Ishikawa (cell line): ENCODE measurements around the gene NDUFA11.
A peak's percentile ranks its signal among the peaks of the same experiment; 100 is the strongest.

Source experiments
- CEBPB ChIP-seq: IDR thresholded peaks from 2 replicates; pipeline ENCODE4 v1.6.1; 2012
- CREB1 ChIP-seq: IDR thresholded peaks from 2 replicates; pipeline ENCODE4 v1.6.1; 2012; ENCODE audit warnings: low read depth
- EGR1 ChIP-seq: IDR thresholded peaks from 2 replicates; pipeline ENCODE4 v1.6.1; 2012
- EP300 ChIP-seq: IDR thresholded peaks from 2 replicates; pipeline ENCODE4 v1.6.1; 2012; ENCODE audit warnings: borderline replicate concordance
- FOXM1 ChIP-seq: IDR thresholded peaks from 2 replicates; pipeline ENCODE4 v1.6.1; 2012; ENCODE audit warnings: low read depth, borderline replicate concordance
- MAX ChIP-seq: IDR thresholded peaks from 2 replicates; pipeline ENCODE4 v1.6.1; 2012
- NFIC ChIP-seq: IDR thresholded peaks from 2 replicates; pipeline ENCODE4 v1.6.1; 2012
- RAD21 ChIP-seq: IDR thresholded peaks from 2 replicates; pipeline ENCODE4 v1.6.1; 2012; ENCODE audit warnings: low read depth
- REST ChIP-seq: IDR thresholded peaks from 2 replicates; pipeline ENCODE4 v1.6.1; 2012; ENCODE audit warnings: low read depth, mild to moderate bottlenecking
- TAF1 ChIP-seq: IDR thresholded peaks from 2 replicates; pipeline ENCODE4 v1.6.1; 2012; ENCODE audit warnings: low read depth, mild to moderate bottlenecking
- TCF12 ChIP-seq: IDR thresholded peaks from 2 replicates; pipeline ENCODE4 v1.6.1; 2012; ENCODE audit warnings: low read depth
- TEAD4 ChIP-seq: IDR thresholded peaks from 2 replicates; pipeline ENCODE4 v1.6.1; 2012
- USF1 ChIP-seq: IDR thresholded peaks from 2 replicates; pipeline ENCODE4 v1.6.1; 2012
- YY1 ChIP-seq: IDR thresholded peaks from 2 replicates; pipeline ENCODE4 v1.6.1; 2012; ENCODE audit warnings: low read depth
- ZBTB7A ChIP-seq: IDR thresholded peaks from 2 replicates; pipeline ENCODE4 v1.6.1; 2012; ENCODE audit warnings: low read depth

Gene NDUFA11

GRCh38 chr19:5890099-5890498, 13.5 kb downstream of the NDUFA11 start:
- TF ChIP-seq MAX (no peak), USF1 (no peak), CREB1 (no peak), TAF1 (no peak), TCF12 (no peak), RAD21 (no peak), EGR1 (no peak), FOXM1 (no peak), ZBTB7A (no peak)

- TF ChIP-seq FOXM1 (no peak), USF1 (peak; percentile 75)
These were observed 14.2 kb downstream of the NDUFA11 start for GRCh38 chr19:5889288-5889971.

- TF ChIP-seq CEBPB: no peak
- no peak for TF ChIP-seq MAX
- no peak for TF ChIP-seq EP300
- TF ChIP-seq RAD21: no peak
- no peak for TF ChIP-seq TAF1
- TF ChIP-seq EGR1: no peak
- no peak for TF ChIP-seq YY1
- no peak for TF ChIP-seq TCF12
- no peak for TF ChIP-seq REST
- no peak for TF ChIP-seq TEAD4
- no peak for TF ChIP-seq CREB1
- TF ChIP-seq NFIC: no peak
- no peak for TF ChIP-seq FOXM1
- TF ChIP-seq ZBTB7A: no peak
- no peak for TF ChIP-seq USF1
These were observed 21.1 kb downstream of the NDUFA11 start for GRCh38 chr19:5882421-5882968.

GRCh38 chr19:5881543-5882299, 21.9 kb downstream of the NDUFA11 start:
- TF ChIP-seq REST (no peak), EGR1 (peak; percentile 45; the same call in 1 of the 2 replicates), TAF1 (no peak), YY1 (no peak), CREB1 (no peak), FOXM1 (peak; percentile 29; the same call in 1 of the 2 replicates), TCF12 (peak; percentile 90), ZBTB7A (no peak), NFIC (peak; percentile 27), TEAD4 (no peak), MAX (peak; percentile 39; the same call in 1 of the 2 replicates), RAD21 (no peak), EP300 (peak; percentile 72), USF1 (no peak), CEBPB (no peak)
